H1 (cell line): ENCODE data around the gene ARHGAP35. TPM values are rescaled to one million over a fixed set of nuclear protein-coding genes. Genes with fewer than 3 reads are reported as not detected.

Experiments used
- CTCF ChIA-PET: fragments of 300-600 bp; sonication (Branson Sonifier 250); formaldehyde crosslinking; loops from one replicate; lab custom pipeline; 2021; ENCODE audit not compliant: partially characterized antibody; lab: Charles Lee
- POLR2A ChIA-PET: fragments of 300-600 bp; sonication (Branson Sonifier 250); formaldehyde crosslinking; loops from one replicate; lab custom pipeline; 2021; ENCODE audit warnings: inconsistent platforms; ENCODE audit not compliant: partially characterized antibody; lab: Charles Lee
- DNase-seq, 2 experiments: peaks; one replicate each; pipeline versions ENCODE4 v3.0.0 to v3.0.0-alpha.2; 2010 to 2022; ENCODE audit warnings: low spot score in 2 of 2, low read depth in 1 of 2, mixed read lengths in 1 of 2
- FAIRE-seq: peaks from 2 replicates; lab custom pipeline; 2011; peaks lifted over from hg19 to GRCh38; lab: Jason Lieb, UNC
- H2AFZ ChIP-seq: 2 replicates; pipeline ENCODE4 v1.8.1; 2012; ENCODE audit warnings: low read length, inconsistent platforms
- H2AK5ac ChIP-seq: 2 replicates; pipeline ENCODE4 v1.6.1; 2013; ENCODE audit warnings: low read depth, low read length
- H2BK120ac ChIP-seq: replicated peaks from 2 replicates; pipeline ENCODE3; 2013; ENCODE audit warnings: low read depth, low read length, inconsistent platforms
- H2BK12ac ChIP-seq: 2 replicates; pipeline ENCODE4 v1.6.1; 2013; ENCODE audit warnings: low read depth, low read length
- H2BK15ac ChIP-seq: 2 replicates; pipeline ENCODE4 v1.6.1; 2013; ENCODE audit warnings: low read length
- H2BK20ac ChIP-seq: 2 replicates; pipeline ENCODE4 v1.6.1; 2013; ENCODE audit warnings: low read length
- H2BK5ac ChIP-seq: 2 replicates; pipeline ENCODE4 v1.6.1; 2013; ENCODE audit warnings: low read depth, low read length
- H3K14ac ChIP-seq: 2 replicates; pipeline ENCODE4 v1.6.1; 2013; ENCODE audit warnings: inconsistent platforms; ENCODE audit not compliant: insufficient read length
- H3K18ac ChIP-seq: 2 replicates; pipeline ENCODE4 v1.6.1; 2013; ENCODE audit warnings: low read length; ENCODE audit errors: extremely low read depth
- H3K23ac ChIP-seq: 2 replicates; pipeline ENCODE4 v1.6.1; 2013; ENCODE audit warnings: inconsistent platforms; ENCODE audit not compliant: insufficient read length
- H3K23me2 ChIP-seq: 2 replicates; pipeline ENCODE4 v1.6.1; 2013; ENCODE audit warnings: low read depth, low read length
- H3K27ac ChIP-seq: 2 replicates; pipeline ENCODE4 v1.6.1; 2011; ENCODE audit warnings: low read depth, low read length, inconsistent platforms
- H3K27me3 ChIP-seq, 4 experiments: replicated peaks in 1 of 4; 1 replicate in 1 of 4; 2 replicates in 3 of 4; pipeline versions ENCODE4 v1.6.1 to v1.8.1; 2011 to 2013; ENCODE audit warnings: low read length in 3 of 4, mild to moderate bottlenecking in 3 of 4, inconsistent platforms in 2 of 4, mixed read lengths in 2 of 4, moderate library complexity in 1 of 4; ENCODE audit not compliant: control insufficient read depth in 3 of 4, insufficient read depth in 3 of 4; ENCODE audit errors: extremely low read depth in 1 of 4
- H3K36me3 ChIP-seq, 4 experiments: 2 replicates each; pipeline versions ENCODE4 v1.6.1 to v1.8.1; 2011 to 2013; ENCODE audit warnings: mild to moderate bottlenecking in 4 of 4, low read length in 3 of 4, moderate library complexity in 2 of 4, control low read depth in 1 of 4, inconsistent platforms in 1 of 4; ENCODE audit not compliant: insufficient read depth in 4 of 4, control insufficient read depth in 2 of 4
- H3K4ac ChIP-seq: replicated peaks from 2 replicates; pipeline ENCODE3; 2013; ENCODE audit warnings: low read length, low read depth, mixed read lengths, inconsistent platforms; ENCODE audit not compliant: insufficient read length
- H3K4me1 ChIP-seq, 4 experiments: replicated peaks in 1 of 4; 1 replicate in 1 of 4; 2 replicates in 3 of 4; pipeline versions ENCODE4 v1.6.1 to v1.8.1; 2011 to 2013; ENCODE audit warnings: low read length in 3 of 4, inconsistent platforms in 2 of 4, mixed read lengths in 1 of 4; ENCODE audit not compliant: insufficient read depth in 4 of 4, control insufficient read depth in 3 of 4
- H3K4me2 ChIP-seq, 2 experiments: 2 replicates each; pipeline versions ENCODE4 v1.6.1 to v1.8.1; 2011 to 2013; ENCODE audit warnings: low read depth in 2 of 2, low read length in 2 of 2, control low read depth in 1 of 2, inconsistent platforms in 1 of 2, mild to moderate bottlenecking in 1 of 2; ENCODE audit not compliant: insufficient read depth in 1 of 2
- H3K4me3 ChIP-seq, 4 experiments: fragments of 200-600, 300-600 bp in 1 of 4; sonication (generic), shearing (Covaris generic), sonication (Bioruptor Twin) in 1 of 4; 2 replicates each; pipeline versions ENCODE4 v1.5.1 to v1.8.1; 2011 to 2016; ENCODE audit warnings: low read length in 4 of 4, low read depth in 3 of 4, control low read depth in 2 of 4, inconsistent platforms in 2 of 4, mild to moderate bottlenecking in 2 of 4, mixed read lengths in 1 of 4, moderate library complexity in 1 of 4; ENCODE audit not compliant: insufficient read depth in 2 of 4; ENCODE audit errors: extremely low read depth in 1 of 4
- H3K56ac ChIP-seq: replicated peaks from 2 replicates; pipeline ENCODE3; 2013; ENCODE audit warnings: low read depth, mild to moderate bottlenecking, mixed read lengths, low read length, inconsistent platforms; ENCODE audit not compliant: insufficient read length
- H3K79me1 ChIP-seq: 2 replicates; pipeline ENCODE4 v1.6.1; 2013; ENCODE audit warnings: low read depth, low read length, control low read depth
- H3K79me2 ChIP-seq, 2 experiments: 2 replicates each; pipeline versions ENCODE4 v1.6.1 to v1.8.1; 2012 to 2013; ENCODE audit warnings: low read length in 2 of 2, mild to moderate bottlenecking in 2 of 2, inconsistent platforms in 1 of 2; ENCODE audit not compliant: insufficient read depth in 2 of 2, control insufficient read depth in 1 of 2
- H3K9ac ChIP-seq, 4 experiments: replicated peaks in 1 of 4; 1 replicate in 1 of 4; 2 replicates in 3 of 4; pipeline versions ENCODE4 v1.6.1 to v1.8.1; 2011 to 2013; ENCODE audit warnings: low read depth in 3 of 4, low read length in 3 of 4, control low read depth in 2 of 4, mild to moderate bottlenecking in 2 of 4, moderate library complexity in 2 of 4, inconsistent platforms in 1 of 4; ENCODE audit errors: extremely low read depth in 1 of 4
- H3K9me3 ChIP-seq, 2 experiments: 2 replicates each; pipeline versions ENCODE4 v1.6.1 to v1.8.1; 2012 to 2013; ENCODE audit warnings: mild to moderate bottlenecking in 2 of 2, moderate library complexity in 2 of 2, control low read depth in 1 of 2, inconsistent platforms in 1 of 2, low read depth in 1 of 2, low read length in 1 of 2, mixed read lengths in 1 of 2; ENCODE audit not compliant: insufficient read depth in 2 of 2
- H4K20me1 ChIP-seq, 2 experiments: replicated peaks in 1 of 2; 2 replicates each; pipeline versions ENCODE3 to v1.8.1; 2011 to 2013; ENCODE audit warnings: inconsistent platforms in 2 of 2, low read length in 2 of 2, mild to moderate bottlenecking in 1 of 2; ENCODE audit not compliant: insufficient read depth in 2 of 2, control insufficient read depth in 1 of 2
- H4K5ac ChIP-seq: 2 replicates; pipeline ENCODE4 v1.6.1; 2013; ENCODE audit warnings: low read length, low read depth, mixed read lengths, inconsistent platforms; ENCODE audit not compliant: insufficient read length
- H4K8ac ChIP-seq: 2 replicates; pipeline ENCODE4 v1.8.0; 2013; ENCODE audit warnings: mild to moderate bottlenecking, moderate library complexity, low read length, inconsistent platforms; ENCODE audit not compliant: insufficient read depth; ENCODE audit errors: extremely low read depth
- H4K91ac ChIP-seq: replicated peaks from 2 replicates; pipeline ENCODE3; 2013; ENCODE audit warnings: low read length, mixed read lengths, inconsistent platforms; ENCODE audit not compliant: insufficient read length
- ASH2L ChIP-seq: fragments of 200-600, 300-600 bp; sonication (generic); IDR thresholded peaks from one replicate; pipeline ENCODE4 v1.7.1; 2017; ENCODE audit warnings: low read length
- RNF2 ChIP-seq: fragments of 200-900, 300-1000 bp; sonication (generic); IDR thresholded peaks from 2 replicates; pipeline ENCODE4 v1.7.1; 2016; ENCODE audit warnings: borderline replicate concordance, low read depth, mild to moderate bottlenecking, antibody characterized with exemption, low read length; ENCODE audit not compliant: poor library complexity, severe bottlenecking; ENCODE audit errors: missing control alignments
- WGBS, 2 experiments: shearing (Covaris generic) in 1 of 2; methylation state at CpG; one replicate each; pipeline versions ENCODE4 v1.1.6 to v1.1.7; 2013 to 2015; ENCODE audit warnings: low lambda C conversion rate in 2 of 2, mixed read lengths in 2 of 2, inconsistent platforms in 1 of 2, low coverage in 1 of 2, missing lambda C conversion rate in 1 of 2; ENCODE audit not compliant: insufficient replicate concordance in 2 of 2, insufficient coverage in 1 of 2, insufficient read length in 1 of 2; ENCODE audit errors: extremely low coverage in 1 of 2, missing lambda C conversion rate in 1 of 2; 5-methylcytosine and 5-hydroxymethylcytosine counted together
- polyA plus RNA-seq, 7 experiments: library from polyadenylated mRNA; depleted of rRNA in 3 of 7; stranded (reverse) in 5 of 7; unstranded in 2 of 7; fragments of >200 nt in 5 of 7; fragments of 200-250 nt in 2 of 7; gene quantifications; 1 replicate in 5 of 7; 2 replicates in 1 of 7; 4 replicates in 1 of 7; pipeline versions ENCODE4 v1.2.1 to v1.2.3, GENCODE V29; 2011 to 2013; ENCODE audit warnings: missing spikeins in 2 of 7, mixed read lengths in 2 of 7
- total RNA-seq: library from RNA; stranded (reverse); fragmentation: NEBNext Ultra II Directional; extraction: Animal tissue kit (Norgen Biotek cat#: 25700); gene quantifications from 2 replicates; pipeline ENCODE4 v1.2.1, GENCODE V29; 2021
- TF ChIP-seq, protein P1 (sequence below): IDR thresholded peaks from 2 replicates; pipeline ENCODE4 v1.6.1; 2012; ENCODE audit warnings: inconsistent platforms

The ARHGAP35 gene
- total and polyA plus RNA-seq, 2 of the 8 experiments (the other 6 are each of a cell fraction or from before 2014, with no cell fraction given), result 29.7 to 64.5 TPM

DNA sequence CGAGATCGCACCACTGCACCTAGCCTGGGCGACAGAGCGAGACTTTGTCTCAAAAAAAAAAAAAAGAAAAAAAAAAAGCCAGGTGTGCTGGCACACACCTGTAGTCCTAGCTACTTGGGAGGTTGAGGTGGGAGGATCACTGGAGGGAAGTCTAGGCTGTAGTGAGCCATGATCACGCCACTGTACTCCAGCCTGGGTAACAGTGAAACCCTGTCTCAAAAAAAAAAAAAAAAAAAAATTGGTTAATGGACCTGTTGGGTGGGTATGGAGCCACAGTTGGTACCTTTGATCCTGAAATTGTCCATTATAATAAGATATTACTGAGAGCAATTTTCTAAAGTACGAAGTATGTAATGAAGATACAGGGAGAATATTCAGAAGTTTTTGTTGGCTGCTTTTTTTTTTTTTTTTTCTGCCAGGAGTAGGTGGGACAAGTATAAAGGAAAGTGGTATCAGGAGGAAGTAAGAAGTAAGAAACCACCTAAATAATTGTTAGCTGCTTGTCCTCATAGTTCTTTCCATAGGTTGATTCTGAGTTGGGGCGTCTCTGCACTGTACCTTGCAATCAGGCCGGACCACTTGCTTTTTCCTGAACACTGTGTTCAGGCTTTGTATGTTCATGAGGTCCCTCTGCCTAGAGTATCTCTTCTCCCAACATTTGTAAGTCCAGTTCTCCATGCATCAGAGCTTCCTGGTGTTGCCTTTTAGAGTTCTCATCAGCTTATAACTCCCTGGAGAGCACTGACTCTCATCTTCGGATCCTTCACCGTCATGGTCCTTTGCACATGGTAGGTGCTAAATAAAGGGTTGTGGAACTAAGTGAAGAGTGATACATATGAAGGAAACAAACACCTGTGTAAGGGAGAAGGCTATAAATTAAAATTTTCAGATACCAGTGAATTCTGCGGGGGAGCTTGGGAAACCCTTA, 31.7 kb downstream of the ARHGAP35 start:
- H3K18ac ChIP-seq, result no peak overlapping the region
- no peak overlapping the region for H2BK15ac ChIP-seq
- H3K9me3 ChIP-seq, result no peaks in the 10 kb centered on the region
- H4K91ac ChIP-seq, result no peak overlapping the region
- no peak overlapping the region for H2BK20ac ChIP-seq
- no peak overlapping the region for H3K4ac ChIP-seq
- FAIRE-seq (no peak), DNase-seq (no peak)
- H2AFZ ChIP-seq, result no peak overlapping the region
- H3K36me3 ChIP-seq, result no peaks in the 10 kb centered on the region
- no peak overlapping the region for H2AK5ac ChIP-seq
- H3K79me1 ChIP-seq, result peaks cover 4% of the 10 kb centered on the region; the same call in 1 of the 2 replicates
- WGBS, 2 experiments, result 90% methylated on average over 7 of the region's 11 CpGs; no CpG with 5 or more reads in 1 of the 2 experiments
- no peak for TF ChIP-seq RNF2
- TF ChIP-seq, protein P1, sequence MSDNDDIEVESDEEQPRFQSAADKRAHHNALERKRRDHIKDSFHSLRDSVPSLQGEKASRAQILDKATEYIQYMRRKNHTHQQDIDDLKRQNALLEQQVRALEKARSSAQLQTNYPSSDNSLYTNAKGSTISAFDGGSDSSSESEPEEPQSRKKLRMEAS, result no peak
- no peak for TF ChIP-seq ASH2L
- H3K23me2 ChIP-seq, result no peaks in the 10 kb centered on the region
- ChIA-PET POLR2A (interaction anchor here (0.6 to 1.4 kb wide), 6 partner anchors 13 to 80 kb away, joined by 3 to 5 read pairs (median 3); no protein-coding TSS in a partner anchor), CTCF (interaction anchor here (1.2 kb wide), 1 partner anchor 52 kb away, joined by 3 read pairs; no protein-coding TSS in a partner anchor)
- no peak overlapping the region for H3K9ac ChIP-seq
- no peak overlapping the region for H3K14ac ChIP-seq
- H4K8ac ChIP-seq, result no peak overlapping the region
- H3K27ac ChIP-seq, result no peak overlapping the region
- H3K23ac ChIP-seq, result no peak overlapping the region
- no peak overlapping the region for H4K5ac ChIP-seq
- H3K79me2 ChIP-seq, result peaks cover 3 to 79% of the 10 kb centered on the region in 2 experiments
- no peaks in the 10 kb centered on the region for H3K27me3 ChIP-seq
- no peak overlapping the region for H2BK120ac ChIP-seq
- H3K4me1 ChIP-seq, result peaks cover 0 to 6% (median 1%) of the 10 kb centered on the region in 4 experiments; a peak in 2 of 7 replicates
- no peak overlapping the region for H3K56ac ChIP-seq
- H2BK5ac ChIP-seq, result no peak overlapping the region
- no peak overlapping the region for H3K4me3 ChIP-seq
- no peak overlapping the region for H2BK12ac ChIP-seq
- no peak overlapping the region for H3K4me2 ChIP-seq
- peaks cover 4 to 11% of the 10 kb centered on the region in 2 experiments for H4K20me1 ChIP-seq
